DND-41 (cell line): ENCODE data around the gene PANX2.

Experiments
- EZH2 ChIP-seq: IDR thresholded peaks from 3 replicates; pipeline ENCODE4 v1.6.1; 2012; ENCODE audit warnings: borderline replicate concordance, low read depth, mild to moderate bottlenecking, moderate library complexity, low read length, inconsistent platforms; ENCODE audit not compliant: severe bottlenecking
- TF ChIP-seq, protein P1 (sequence below): IDR thresholded peaks from 2 replicates; pipeline ENCODE4 v1.5.1; 2012; ENCODE audit warnings: borderline replicate concordance, low read length, moderate library complexity, mild to moderate bottlenecking; ENCODE audit not compliant: poor library complexity, severe bottlenecking; ENCODE audit errors: extremely low read depth

DNA sequence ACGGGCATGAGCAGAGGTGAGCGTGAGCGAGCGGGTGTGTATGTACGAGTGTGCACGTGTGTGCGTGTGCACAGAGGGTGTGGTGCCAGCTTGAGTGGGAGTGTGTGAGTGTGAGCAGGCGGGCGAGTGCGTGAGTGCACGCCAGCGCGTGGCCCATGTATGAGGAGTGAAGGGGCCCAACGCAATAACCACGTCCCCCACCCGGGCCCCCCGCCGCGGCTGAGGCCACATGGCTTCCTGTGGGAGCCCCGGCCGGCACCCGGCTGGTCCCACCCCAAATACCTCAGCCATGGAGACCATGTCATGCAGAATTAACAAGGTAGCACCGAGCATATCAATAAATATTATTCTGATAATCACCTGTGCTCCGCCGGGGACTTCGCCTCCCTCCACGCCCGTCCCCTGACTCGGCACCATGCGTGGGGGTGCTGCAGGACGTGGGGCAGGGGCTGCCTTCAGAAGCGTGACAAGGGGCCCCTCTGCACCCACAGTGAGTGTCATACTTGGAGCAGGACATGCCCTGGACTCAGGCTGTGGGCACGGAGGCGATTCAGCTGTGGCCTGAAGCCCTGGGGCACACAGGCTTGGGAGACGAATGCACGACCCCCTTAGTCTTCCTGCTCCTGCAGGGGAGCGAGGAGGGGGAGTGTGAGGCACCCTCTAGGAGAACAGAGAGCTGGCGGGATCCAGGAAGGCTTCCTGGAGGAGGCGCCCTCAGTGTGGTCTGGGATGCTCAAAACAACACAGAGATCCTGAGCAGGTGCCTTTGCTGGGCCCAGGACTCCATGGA lies 9.6 kb downstream of the PANX2 start:
- TF ChIP-seq, protein P1, sequence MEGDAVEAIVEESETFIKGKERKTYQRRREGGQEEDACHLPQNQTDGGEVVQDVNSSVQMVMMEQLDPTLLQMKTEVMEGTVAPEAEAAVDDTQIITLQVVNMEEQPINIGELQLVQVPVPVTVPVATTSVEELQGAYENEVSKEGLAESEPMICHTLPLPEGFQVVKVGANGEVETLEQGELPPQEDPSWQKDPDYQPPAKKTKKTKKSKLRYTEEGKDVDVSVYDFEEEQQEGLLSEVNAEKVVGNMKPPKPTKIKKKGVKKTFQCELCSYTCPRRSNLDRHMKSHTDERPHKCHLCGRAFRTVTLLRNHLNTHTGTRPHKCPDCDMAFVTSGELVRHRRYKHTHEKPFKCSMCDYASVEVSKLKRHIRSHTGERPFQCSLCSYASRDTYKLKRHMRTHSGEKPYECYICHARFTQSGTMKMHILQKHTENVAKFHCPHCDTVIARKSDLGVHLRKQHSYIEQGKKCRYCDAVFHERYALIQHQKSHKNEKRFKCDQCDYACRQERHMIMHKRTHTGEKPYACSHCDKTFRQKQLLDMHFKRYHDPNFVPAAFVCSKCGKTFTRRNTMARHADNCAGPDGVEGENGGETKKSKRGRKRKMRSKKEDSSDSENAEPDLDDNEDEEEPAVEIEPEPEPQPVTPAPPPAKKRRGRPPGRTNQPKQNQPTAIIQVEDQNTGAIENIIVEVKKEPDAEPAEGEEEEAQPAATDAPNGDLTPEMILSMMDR, result no peak
- no peak for TF ChIP-seq EZH2
